Spleen (tissue), 7 donors: ENCODE results near the gene CES3.
A peak's percentile ranks its signal among the peaks of the same experiment; 100 is the strongest.

Experiments
- POLR2A ChIP-seq, 3 donors: fragments of 450-650 bp; IDR thresholded peaks; one replicate each; pipeline ENCODE4 v1.5.1; 2017; ENCODE audit warnings: antibody characterized with exemption in 3 of 3, mild to moderate bottlenecking in 1 of 3
- POLR2AphosphoS5 ChIP-seq, 3 donors: sonication (generic); formaldehyde crosslinking; IDR thresholded peaks; one replicate each; pipeline ENCODE4 v1.5.1; 2017; ENCODE audit warnings: antibody characterized with exemption in 3 of 3
- TF ChIP-seq, protein P1 (sequence below), 11 experiments: fragments of 200-600 bp in 7 of 11; fragments of 450-650 bp in 4 of 11; sonication (generic) in 4 of 11; IDR thresholded peaks in 8 of 11; conservative IDR thresholded peaks in 3 of 11; 1 replicate in 7 of 11; 2 replicates in 4 of 11; pipeline versions ENCODE4 v1.4.0 to v1.8.0; 2016 to 2021; ENCODE audit warnings: antibody characterized with exemption in 11 of 11, inconsistent platforms in 4 of 11, mild to moderate bottlenecking in 1 of 11
- donor health status: DM: no; HTN: no; CAD: no; lungs with moderate emphysema.
- donor health status: DM: no; HTN: no; CAD: no.
- donor health status: DM: no; HTN: no; CAD: no.

GRCh38 chr16:66961065-66961744, at the start of gene CES3:
- TF ChIP-seq, protein P1, sequence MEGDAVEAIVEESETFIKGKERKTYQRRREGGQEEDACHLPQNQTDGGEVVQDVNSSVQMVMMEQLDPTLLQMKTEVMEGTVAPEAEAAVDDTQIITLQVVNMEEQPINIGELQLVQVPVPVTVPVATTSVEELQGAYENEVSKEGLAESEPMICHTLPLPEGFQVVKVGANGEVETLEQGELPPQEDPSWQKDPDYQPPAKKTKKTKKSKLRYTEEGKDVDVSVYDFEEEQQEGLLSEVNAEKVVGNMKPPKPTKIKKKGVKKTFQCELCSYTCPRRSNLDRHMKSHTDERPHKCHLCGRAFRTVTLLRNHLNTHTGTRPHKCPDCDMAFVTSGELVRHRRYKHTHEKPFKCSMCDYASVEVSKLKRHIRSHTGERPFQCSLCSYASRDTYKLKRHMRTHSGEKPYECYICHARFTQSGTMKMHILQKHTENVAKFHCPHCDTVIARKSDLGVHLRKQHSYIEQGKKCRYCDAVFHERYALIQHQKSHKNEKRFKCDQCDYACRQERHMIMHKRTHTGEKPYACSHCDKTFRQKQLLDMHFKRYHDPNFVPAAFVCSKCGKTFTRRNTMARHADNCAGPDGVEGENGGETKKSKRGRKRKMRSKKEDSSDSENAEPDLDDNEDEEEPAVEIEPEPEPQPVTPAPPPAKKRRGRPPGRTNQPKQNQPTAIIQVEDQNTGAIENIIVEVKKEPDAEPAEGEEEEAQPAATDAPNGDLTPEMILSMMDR (IDR thresholded peaks at IDR 0.05 in 8 of 11, conservative IDR thresholded peaks at IDR 0.05 in 3 of 11), result peak in 10 of 11 experiments; percentile 22 to 78 (median 68)
- TF ChIP-seq POLR2AphosphoS5 (IDR thresholded peaks at IDR 0.05), result no peak
- no peak for TF ChIP-seq POLR2A (IDR thresholded peaks at IDR 0.05)
